Stomach (tissue), 9 donors: Measurements from ENCODE around the gene PIK3R6. TPM values are rescaled to one million over a fixed set of nuclear protein-coding genes. Genes with fewer than 3 reads are reported as not detected.
"Not testable (repeated sequence)": the region's sequence is repeated elsewhere in the genome, so short reads cannot be mapped to it uniquely, and the experiment has no call there.

Experiments
- DNase-seq, 2 donors: peaks; one replicate each; pipeline versions ENCODE4 v3.0.0 to v3.0.0-alpha.2; 2013 to 2019
- H3K27ac ChIP-seq, 5 donors: fragments of 200-600 bp in 4 of 5; sonication (generic) in 4 of 5; one replicate each; pipeline ENCODE4 v1.5.1; 2013 to 2019; ENCODE audit warnings: mild to moderate bottlenecking in 1 of 5, moderate library complexity in 1 of 5
- H3K27me3 ChIP-seq, 3 donors: fragments of 200-600 bp; sonication (generic); one replicate each; pipeline ENCODE4 v1.5.1; 2017 to 2019; ENCODE audit warnings: mixed run types in 1 of 3
- H3K36me3 ChIP-seq, 4 donors: fragments of 200-600 bp; sonication (generic); 1 replicate in 3 of 4; 2 replicates in 1 of 4; pipeline ENCODE4 v1.5.1; 2016 to 2019
- H3K4me1 ChIP-seq, 4 donors: fragments of 200-600 bp; sonication (generic); one replicate each; pipeline ENCODE4 v1.5.1; 2016 to 2019
- H3K4me3 ChIP-seq, 4 donors: fragments of 200-600 bp; sonication (generic) in 3 of 4; one replicate each; pipeline ENCODE4 v1.5.1; 2016 to 2019; ENCODE audit warnings: mild to moderate bottlenecking in 1 of 4
- H3K9me3 ChIP-seq, 4 donors: fragments of 200-600 bp; sonication (generic); one replicate each; pipeline ENCODE4 v1.5.1; 2016 to 2019
- EP300 ChIP-seq: sonication (generic); formaldehyde crosslinking; IDR thresholded peaks from one replicate; pipeline ENCODE4 v1.6.1; 2017; ENCODE audit warnings: antibody characterized with exemption
- POLR2A ChIP-seq, 4 donors: fragments of 450-650 bp; IDR thresholded peaks; one replicate each; pipeline ENCODE4 v1.6.1; 2016; ENCODE audit warnings: antibody characterized with exemption in 4 of 4, control low read depth in 2 of 4, mild to moderate bottlenecking in 1 of 4, moderate library complexity in 1 of 4
- POLR2AphosphoS5 ChIP-seq, 3 donors: sonication (generic); formaldehyde crosslinking; IDR thresholded peaks; one replicate each; pipeline ENCODE4 v1.6.1; 2016; ENCODE audit warnings: antibody characterized with exemption in 3 of 3
- WGBS, 5 donors: extraction: QIAGEN DNeasy Blood & Tissue Kit in 3 of 5; methylation state at CpG; one replicate each; pipeline versions ENCODE4 v1.1.5 to v1.1.7; 2013 to 2018; 5-methylcytosine and 5-hydroxymethylcytosine counted together
- intact Hi-C: fragments of 100-400 bp; cut with DNase I; formaldehyde crosslinking; loops from one replicate; pipeline ENCODE4 v1.15.1; 2023; ENCODE audit warnings: low total_unique reads
- polyA plus RNA-seq, 3 donors: library from polyadenylated mRNA; stranded (reverse); fragments of 200-250 nt; gene quantifications; one replicate each; pipeline ENCODE4 v1.2.3, GENCODE V29; 2013
- total RNA-seq, 5 donors: library from RNA; depleted of rRNA; stranded (reverse); fragments of >200 nt; gene quantifications; one replicate each; pipeline versions ENCODE4 v1.1.0 to v1.2.3, GENCODE V29; 2014 to 2016
- TF ChIP-seq, protein P1 (sequence below), 7 experiments: fragments of 450-650 bp in 4 of 7; fragments of 200-600 bp in 3 of 7; sonication (generic) in 3 of 7; IDR thresholded peaks; one replicate each; pipeline ENCODE4 v1.5.1; 2016 to 2019; ENCODE audit warnings: antibody characterized with exemption in 7 of 7, control low read depth in 2 of 7, mild to moderate bottlenecking in 1 of 7
- donor health status: healthy with polysubstance abuse.
- donor health status: Bipolar disorder and iron deficiency.
- donor health status: healthy.

Gene PIK3R6
- total and polyA plus RNA-seq, 8 donors: under 0.01 to 4.3 (median 0.37) TPM; not detected in 1

GRCh38 chr17:8885967-8886684, 18.7 kb upstream of the PIK3R6 start:
- Histone ChIP-seq H3K27ac (no peak overlapping the region), H3K27me3 (no peaks in the 10 kb centered on the region), H3K36me3 (peaks cover 0 to 75% (median 10%) of the 10 kb centered on the region in 4 donors), H3K4me1 (peaks cover 0 to 4% (median 0%) of the 10 kb centered on the region in 4 donors), H3K4me3 (no peak overlapping the region), H3K9me3 (no peaks in the 10 kb centered on the region)
- no peak for DNase-seq
- no peak for TF ChIP-seq POLR2A (IDR thresholded peaks at IDR 0.05)
- TF ChIP-seq, protein P1, sequence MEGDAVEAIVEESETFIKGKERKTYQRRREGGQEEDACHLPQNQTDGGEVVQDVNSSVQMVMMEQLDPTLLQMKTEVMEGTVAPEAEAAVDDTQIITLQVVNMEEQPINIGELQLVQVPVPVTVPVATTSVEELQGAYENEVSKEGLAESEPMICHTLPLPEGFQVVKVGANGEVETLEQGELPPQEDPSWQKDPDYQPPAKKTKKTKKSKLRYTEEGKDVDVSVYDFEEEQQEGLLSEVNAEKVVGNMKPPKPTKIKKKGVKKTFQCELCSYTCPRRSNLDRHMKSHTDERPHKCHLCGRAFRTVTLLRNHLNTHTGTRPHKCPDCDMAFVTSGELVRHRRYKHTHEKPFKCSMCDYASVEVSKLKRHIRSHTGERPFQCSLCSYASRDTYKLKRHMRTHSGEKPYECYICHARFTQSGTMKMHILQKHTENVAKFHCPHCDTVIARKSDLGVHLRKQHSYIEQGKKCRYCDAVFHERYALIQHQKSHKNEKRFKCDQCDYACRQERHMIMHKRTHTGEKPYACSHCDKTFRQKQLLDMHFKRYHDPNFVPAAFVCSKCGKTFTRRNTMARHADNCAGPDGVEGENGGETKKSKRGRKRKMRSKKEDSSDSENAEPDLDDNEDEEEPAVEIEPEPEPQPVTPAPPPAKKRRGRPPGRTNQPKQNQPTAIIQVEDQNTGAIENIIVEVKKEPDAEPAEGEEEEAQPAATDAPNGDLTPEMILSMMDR (IDR thresholded peaks at IDR 0.05): no peak
- no peak for TF ChIP-seq POLR2AphosphoS5 (IDR thresholded peaks at IDR 0.05)
- TF ChIP-seq EP300: no peak
- WGBS, 5 donors: 77 to 91% (median 85%) methylated on average over 21 to 23 of the region's 23 CpGs
- intact Hi-C loops: no loop called here

- H3K36me3 ChIP-seq: peaks cover 0 to 76% (median 10%) of the 10 kb centered on the region in 4 donors
- H3K4me3 ChIP-seq, H3K27me3 ChIP-seq, DNase-seq, H3K9me3 ChIP-seq, H3K27ac ChIP-seq, intact Hi-C loops, H3K4me1 ChIP-seq: not testable (repeated sequence)
- WGBS, 5 donors: 71 to 87% (median 79%) methylated on average over 18 to 29 of the region's 30 CpGs
These were observed 17.9 kb upstream of the PIK3R6 start for GRCh38 chr17:8885163-8885966.

DNA sequence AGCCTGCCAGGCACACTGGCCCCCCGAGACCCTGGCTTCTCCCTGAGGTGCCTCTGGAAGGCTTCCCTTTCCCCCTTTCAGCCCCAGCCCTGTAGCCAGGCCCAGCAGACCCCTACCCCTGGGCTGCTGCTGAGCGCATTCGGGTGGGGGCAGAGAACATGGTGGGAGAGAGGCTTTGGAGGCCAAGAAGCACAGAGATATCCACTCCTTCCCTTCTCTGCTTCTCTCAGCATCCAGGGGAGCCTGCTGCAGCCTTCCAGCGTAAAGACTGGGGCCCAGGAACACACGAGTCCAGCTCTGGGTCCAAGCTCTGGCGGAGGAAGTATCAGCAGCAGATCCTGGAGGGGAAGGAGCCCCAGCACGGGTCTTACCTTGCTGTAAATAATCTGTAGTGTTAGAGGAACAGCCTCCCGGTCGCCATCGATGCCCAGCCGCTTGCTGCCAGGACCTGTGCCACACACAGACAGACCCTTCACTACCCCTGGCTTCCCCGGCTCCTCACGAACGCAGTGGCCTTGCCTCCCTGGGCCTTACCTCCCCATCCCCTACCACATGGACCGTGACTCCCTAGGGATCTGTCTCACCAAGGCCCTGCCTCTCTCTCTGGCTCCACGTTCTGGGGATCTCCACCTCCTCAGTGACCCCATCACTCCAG, 17.0 kb upstream of the PIK3R6 start:
- H3K4me1 ChIP-seq: peaks cover 0 to 4% (median 0%) of the 10 kb centered on the region in 4 donors
- peaks cover 0 to 76% (median 8%) of the 10 kb centered on the region in 4 donors for H3K36me3 ChIP-seq
- no peak for DNase-seq
- WGBS, 5 donors: 90 to 93% (median 92%) methylated on average over 15 to 16 of the region's 16 CpGs
- TF ChIP-seq POLR2AphosphoS5 (IDR thresholded peaks at IDR 0.05): no peak
- TF ChIP-seq, protein P1 (IDR thresholded peaks at IDR 0.05): no peak
- TF ChIP-seq EP300: no peak
- no peak for TF ChIP-seq POLR2A (IDR thresholded peaks at IDR 0.05)
- intact Hi-C loops: no loop called here
- no peak overlapping the region for H3K4me3 ChIP-seq
- no peak overlapping the region for H3K27ac ChIP-seq
- H3K27me3 ChIP-seq: peaks cover 0 to 1% (median 0%) of the 10 kb centered on the region in 3 donors
- no peaks in the 10 kb centered on the region for H3K9me3 ChIP-seq

DNA sequence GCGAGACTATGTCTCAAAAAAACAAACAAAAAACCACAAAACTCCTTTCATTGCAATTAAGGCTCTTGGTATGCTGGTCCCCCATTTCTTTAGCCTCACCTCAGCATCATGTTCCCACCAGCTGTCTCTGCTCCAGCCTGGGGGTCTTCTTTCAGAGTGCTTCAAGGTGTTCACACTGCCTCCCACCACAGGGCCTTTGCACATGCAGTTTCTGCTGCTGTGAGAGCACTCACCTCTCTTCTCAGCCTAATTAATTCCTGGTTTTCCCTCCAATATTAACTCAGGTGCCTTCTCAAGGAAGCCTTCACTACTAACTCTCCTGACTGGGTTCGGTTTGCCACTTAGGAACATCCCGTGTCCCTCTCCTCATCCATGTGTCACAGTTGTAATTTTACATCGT, 15.9 kb upstream of the PIK3R6 start:
- Histone ChIP-seq H3K36me3 (peaks cover 0 to 72% (median 8%) of the 10 kb centered on the region in 4 donors), H3K27ac (no peak overlapping the region), H3K27me3 (peaks cover 0 to 7% (median 0%) of the 10 kb centered on the region in 3 donors), H3K4me3 (no peak overlapping the region), H3K9me3 (no peaks in the 10 kb centered on the region), H3K4me1 (peaks cover 0 to 3% (median 0%) of the 10 kb centered on the region in 4 donors)
- 85 to 97% (median 94%) methylated on average over 4 of the region's 4 CpGs for WGBS, 5 donors
- TF ChIP-seq POLR2AphosphoS5 (IDR thresholded peaks at IDR 0.05): no peak
- no peak for TF ChIP-seq POLR2A (IDR thresholded peaks at IDR 0.05)
- TF ChIP-seq, protein P1 (IDR thresholded peaks at IDR 0.05): no peak
- no peak for TF ChIP-seq EP300
- no peak for DNase-seq
- intact Hi-C loops: no loop called here
